ENCODE measurements around the gene TPPP3. TPM values are rescaled to one million over a fixed set of nuclear protein-coding genes. Genes with fewer than 3 reads are reported as not detected.

The TPPP3 gene
- total RNA-seq, 4 donors from 2014 or later = 13.4 to 26.6 (median 16.2) TPM

DNA sequence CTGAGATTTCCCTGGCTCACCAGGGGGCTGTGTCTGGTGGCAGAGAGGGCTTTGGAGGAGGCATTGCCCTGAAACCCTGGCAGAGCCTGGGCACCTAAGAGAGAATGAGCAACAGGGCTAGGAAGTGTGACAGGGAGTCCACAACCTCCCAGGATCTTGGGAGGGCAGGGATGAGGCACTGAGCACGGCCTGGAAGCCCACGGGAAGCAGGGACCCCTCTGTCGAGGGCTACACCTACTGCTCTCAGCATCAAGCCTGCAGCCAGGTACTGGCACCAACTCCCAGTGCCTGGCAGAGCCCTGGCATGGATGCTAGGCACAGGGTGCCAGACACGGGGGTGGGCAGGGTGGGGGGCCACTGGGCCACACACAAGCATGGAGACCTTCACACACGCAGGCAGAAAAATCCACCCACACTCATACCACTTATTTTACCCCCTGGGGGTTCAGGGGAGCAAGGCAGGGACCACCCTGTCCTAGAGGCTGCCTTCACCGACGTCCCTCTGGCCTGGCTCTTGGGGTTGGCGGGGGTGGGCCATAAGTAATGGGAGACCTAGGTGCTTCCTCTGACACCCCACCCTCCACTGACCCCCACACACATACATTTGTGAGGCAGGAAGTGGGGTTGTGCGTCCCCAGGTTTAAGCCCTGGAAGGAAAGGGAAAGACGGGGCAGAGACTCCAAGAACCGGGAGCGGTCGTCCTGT is 36.7 kb upstream of the TPPP3 start:
- no peaks in the 10 kb centered on the region for H3K36me3 ChIP-seq
- TF ChIP-seq POLR2A (IDR thresholded peaks at IDR 0.05) = no peak
- TF ChIP-seq, protein P1, sequence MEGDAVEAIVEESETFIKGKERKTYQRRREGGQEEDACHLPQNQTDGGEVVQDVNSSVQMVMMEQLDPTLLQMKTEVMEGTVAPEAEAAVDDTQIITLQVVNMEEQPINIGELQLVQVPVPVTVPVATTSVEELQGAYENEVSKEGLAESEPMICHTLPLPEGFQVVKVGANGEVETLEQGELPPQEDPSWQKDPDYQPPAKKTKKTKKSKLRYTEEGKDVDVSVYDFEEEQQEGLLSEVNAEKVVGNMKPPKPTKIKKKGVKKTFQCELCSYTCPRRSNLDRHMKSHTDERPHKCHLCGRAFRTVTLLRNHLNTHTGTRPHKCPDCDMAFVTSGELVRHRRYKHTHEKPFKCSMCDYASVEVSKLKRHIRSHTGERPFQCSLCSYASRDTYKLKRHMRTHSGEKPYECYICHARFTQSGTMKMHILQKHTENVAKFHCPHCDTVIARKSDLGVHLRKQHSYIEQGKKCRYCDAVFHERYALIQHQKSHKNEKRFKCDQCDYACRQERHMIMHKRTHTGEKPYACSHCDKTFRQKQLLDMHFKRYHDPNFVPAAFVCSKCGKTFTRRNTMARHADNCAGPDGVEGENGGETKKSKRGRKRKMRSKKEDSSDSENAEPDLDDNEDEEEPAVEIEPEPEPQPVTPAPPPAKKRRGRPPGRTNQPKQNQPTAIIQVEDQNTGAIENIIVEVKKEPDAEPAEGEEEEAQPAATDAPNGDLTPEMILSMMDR (IDR thresholded peaks at IDR 0.05) = no peak
- peak overlapping the region in 1 of 2 donors; percentile 76 for H3K27ac ChIP-seq
- H3K4me1 ChIP-seq = peaks cover 0 to 21% of the 10 kb centered on the region in 2 donors
- H3K9me3 ChIP-seq = no peaks in the 10 kb centered on the region
- DNase-seq = no peak
- H3K4me3 ChIP-seq = peak overlapping the region; percentile 42 to 44
- H3K27me3 ChIP-seq = no peaks in the 10 kb centered on the region
- intact Hi-C loops (cut with DNase I; ENCODE audit: low total_unique reads) = loop anchor here (5.0 kb wide), 1 partner anchor 32 kb away; no protein-coding TSS in a partner anchor

DNA sequence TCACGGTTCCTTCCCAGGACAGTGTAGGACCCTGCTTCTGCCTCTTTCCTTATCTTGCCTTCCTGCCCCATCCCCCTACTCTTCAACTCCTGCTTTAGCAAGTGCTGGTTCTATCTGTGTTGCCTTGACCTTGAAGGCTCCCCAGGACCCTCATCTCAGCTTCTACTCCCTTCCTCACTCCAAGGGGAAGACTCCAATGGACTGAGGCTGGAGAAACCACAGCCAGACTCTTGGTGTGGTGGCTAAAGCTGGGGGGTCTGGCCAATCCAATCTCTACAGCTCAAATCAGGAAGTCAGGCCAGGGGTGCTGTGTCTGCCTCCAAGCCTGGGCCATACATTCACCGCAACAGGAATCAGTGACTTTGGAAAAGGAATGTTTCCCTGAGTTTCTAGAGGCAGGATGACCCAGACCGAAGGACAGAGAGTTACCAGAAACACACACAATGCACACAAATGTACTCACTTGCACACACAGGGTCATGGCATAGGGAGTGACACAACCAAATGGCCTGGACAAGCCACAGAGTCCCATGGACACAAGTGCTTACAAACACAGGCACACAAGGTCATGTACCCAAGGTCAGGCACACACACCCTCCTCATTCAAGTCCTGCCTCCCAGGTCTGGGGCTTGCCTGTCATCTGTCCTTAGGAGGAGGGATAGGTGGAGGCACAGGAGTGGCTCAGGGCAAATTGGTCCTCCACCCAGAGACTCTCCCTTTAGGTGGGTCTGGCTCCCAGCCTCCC is 35.9 kb upstream of the TPPP3 start:
- Histone ChIP-seq H3K36me3 (no peaks in the 10 kb centered on the region), H3K27me3 (no peaks in the 10 kb centered on the region), H3K4me1 (peaks cover 0 to 21% of the 10 kb centered on the region in 2 donors), H3K4me3 (no peak overlapping the region), H3K27ac (no peak overlapping the region), H3K9me3 (no peaks in the 10 kb centered on the region)
- intact Hi-C loops (cut with DNase I; ENCODE audit: low total_unique reads) = loop anchor here (5.0 kb wide), 1 partner anchor 33 kb away; no protein-coding TSS in a partner anchor
- no peak for DNase-seq
- TF ChIP-seq, protein P1 (IDR thresholded peaks at IDR 0.05) = no peak
- TF ChIP-seq POLR2A (IDR thresholded peaks at IDR 0.05) = no peak

DNA sequence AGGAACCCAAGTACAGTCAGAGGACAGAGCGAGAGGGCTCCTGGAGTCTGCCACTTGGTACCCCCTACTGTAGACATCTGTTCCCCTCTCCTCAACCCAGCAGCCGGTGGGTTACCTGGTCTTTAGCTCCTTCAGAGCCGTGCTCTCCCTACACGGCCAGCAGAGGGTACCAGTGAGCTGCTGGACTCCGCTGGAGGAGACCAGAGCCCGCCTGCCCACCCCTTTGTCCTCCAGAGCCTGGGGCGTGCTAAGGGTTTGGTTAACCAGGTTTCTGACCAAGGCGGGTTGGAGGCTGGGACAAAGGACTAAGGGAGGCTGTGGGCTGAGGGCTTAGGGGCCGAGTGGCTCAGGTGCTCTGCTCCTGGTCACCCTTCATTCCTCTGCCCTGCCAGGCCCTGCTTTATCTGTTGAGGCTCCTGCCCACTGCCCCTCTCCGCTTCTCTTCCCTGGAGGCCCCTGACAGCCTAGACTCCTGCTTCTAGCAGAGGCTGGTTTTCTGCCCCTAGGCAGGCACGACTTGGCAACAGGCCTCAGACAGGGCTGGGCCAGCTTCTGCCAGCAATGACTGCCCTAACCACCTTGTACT is 34.9 kb upstream of the TPPP3 start:
- H3K36me3 ChIP-seq = no peaks in the 10 kb centered on the region
- TF ChIP-seq POLR2A (IDR thresholded peaks at IDR 0.05) = no peak
- TF ChIP-seq, protein P1 (IDR thresholded peaks at IDR 0.05) = peak; percentile 92 to 93 (median 92)
- H3K27ac ChIP-seq = peak overlapping the region; percentile 5 to 48
- intact Hi-C loops (cut with DNase I; ENCODE audit: low total_unique reads) = loop anchor here (5.0 kb wide), 1 partner anchor 34 kb away; no protein-coding TSS in a partner anchor
- H3K9me3 ChIP-seq = no peaks in the 10 kb centered on the region
- no peak overlapping the region for H3K4me3 ChIP-seq
- no peaks in the 10 kb centered on the region for H3K27me3 ChIP-seq
- DNase-seq = peak; percentile 82 to 83
- peaks cover 0 to 21% of the 10 kb centered on the region in 2 donors for H3K4me1 ChIP-seq

DNA sequence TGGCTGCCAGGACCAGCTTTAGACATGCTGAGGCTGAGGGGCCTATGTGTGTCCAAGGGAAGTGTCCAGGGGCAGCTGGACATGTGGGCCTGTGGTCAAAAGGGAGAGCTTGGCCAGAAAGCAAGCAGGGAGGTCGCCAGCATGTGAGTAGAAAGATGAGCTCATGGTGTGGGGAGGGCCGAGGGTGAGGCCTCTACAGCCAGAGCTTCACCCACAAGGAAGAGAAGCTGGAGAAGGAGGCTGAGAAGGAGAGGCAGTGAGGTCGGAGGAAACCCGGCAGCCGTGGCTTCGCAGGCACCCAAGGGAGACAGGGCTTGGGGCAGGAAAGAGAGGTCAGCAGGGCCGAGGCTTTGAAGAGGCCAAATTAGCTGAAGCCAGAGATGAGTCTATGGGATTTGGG is 33.7 kb upstream of the TPPP3 start:
- intact Hi-C loops (cut with DNase I; ENCODE audit: low total_unique reads) = loop anchor here (5.0 kb wide), 1 partner anchor 35 kb away; no protein-coding TSS in a partner anchor
- H3K4me3 ChIP-seq = no peak overlapping the region
- no peak for TF ChIP-seq POLR2A (IDR thresholded peaks at IDR 0.05)
- TF ChIP-seq, protein P1 (IDR thresholded peaks at IDR 0.05) = no peak
- DNase-seq = peak in 1 of 2 donors; percentile 48
- peak overlapping the region in 1 of 2 donors; percentile 48 for H3K27ac ChIP-seq
- no peaks in the 10 kb centered on the region for H3K9me3 ChIP-seq
- H3K36me3 ChIP-seq = no peaks in the 10 kb centered on the region
- no peaks in the 10 kb centered on the region for H3K27me3 ChIP-seq
- peaks cover 0 to 15% of the 10 kb centered on the region in 2 donors for H3K4me1 ChIP-seq
